Measurements from ENCODE around the gene PCSK5. TPM values are rescaled to one million over a fixed set of nuclear protein-coding genes. Genes with fewer than 3 reads are reported as not detected.

PCSK5 gene
- total and polyA plus RNA-seq, 10 donors = 0.28 to 8.1 (median 5.5) TPM

DNA sequence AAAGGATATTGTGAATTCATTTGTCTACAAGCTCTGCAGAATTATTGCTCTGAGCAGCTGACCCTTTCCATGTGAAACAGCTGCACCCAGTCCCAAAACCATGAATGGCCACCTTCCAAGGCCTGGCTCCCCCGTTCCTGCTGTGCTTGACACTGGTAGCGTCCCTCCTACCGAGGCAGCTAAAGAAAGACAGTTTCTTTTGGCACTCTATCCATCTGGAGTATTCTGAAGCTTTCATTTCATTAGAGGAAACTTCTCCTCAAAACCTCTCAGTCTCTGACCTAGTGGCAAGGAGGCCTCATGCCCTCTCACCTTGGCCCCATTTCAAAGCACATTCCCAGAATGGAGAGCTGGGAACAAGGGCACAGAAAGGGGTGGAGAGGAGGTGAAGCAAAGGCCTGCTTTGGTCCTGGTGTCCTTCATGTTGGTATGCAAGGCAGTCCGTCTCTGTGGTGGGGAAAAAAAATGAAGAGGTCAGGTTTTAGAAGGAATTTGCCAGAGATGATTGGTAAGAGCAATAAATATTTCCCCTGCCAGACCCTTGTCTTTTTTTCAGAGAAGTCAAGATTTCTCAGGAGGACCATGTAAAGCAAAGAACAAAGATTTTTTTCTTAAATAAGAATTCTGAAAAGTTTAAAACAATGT is 271.7 kb downstream of the PCSK5 start:
- H3K4me1 ChIP-seq = peaks cover 0 to 4% (median 0%) of the 10 kb centered on the region in 6 donors
- TF ChIP-seq POLR2A (IDR thresholded peaks at IDR 0.05) = no peak
- no peak for TF ChIP-seq POLR2AphosphoS5 (IDR thresholded peaks at IDR 0.05)
- TF ChIP-seq, protein P1, sequence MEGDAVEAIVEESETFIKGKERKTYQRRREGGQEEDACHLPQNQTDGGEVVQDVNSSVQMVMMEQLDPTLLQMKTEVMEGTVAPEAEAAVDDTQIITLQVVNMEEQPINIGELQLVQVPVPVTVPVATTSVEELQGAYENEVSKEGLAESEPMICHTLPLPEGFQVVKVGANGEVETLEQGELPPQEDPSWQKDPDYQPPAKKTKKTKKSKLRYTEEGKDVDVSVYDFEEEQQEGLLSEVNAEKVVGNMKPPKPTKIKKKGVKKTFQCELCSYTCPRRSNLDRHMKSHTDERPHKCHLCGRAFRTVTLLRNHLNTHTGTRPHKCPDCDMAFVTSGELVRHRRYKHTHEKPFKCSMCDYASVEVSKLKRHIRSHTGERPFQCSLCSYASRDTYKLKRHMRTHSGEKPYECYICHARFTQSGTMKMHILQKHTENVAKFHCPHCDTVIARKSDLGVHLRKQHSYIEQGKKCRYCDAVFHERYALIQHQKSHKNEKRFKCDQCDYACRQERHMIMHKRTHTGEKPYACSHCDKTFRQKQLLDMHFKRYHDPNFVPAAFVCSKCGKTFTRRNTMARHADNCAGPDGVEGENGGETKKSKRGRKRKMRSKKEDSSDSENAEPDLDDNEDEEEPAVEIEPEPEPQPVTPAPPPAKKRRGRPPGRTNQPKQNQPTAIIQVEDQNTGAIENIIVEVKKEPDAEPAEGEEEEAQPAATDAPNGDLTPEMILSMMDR (IDR thresholded peaks at IDR 0.05 in 8 of 11, conservative IDR thresholded peaks at IDR 0.05 in 3 of 11) = no peak

DNA sequence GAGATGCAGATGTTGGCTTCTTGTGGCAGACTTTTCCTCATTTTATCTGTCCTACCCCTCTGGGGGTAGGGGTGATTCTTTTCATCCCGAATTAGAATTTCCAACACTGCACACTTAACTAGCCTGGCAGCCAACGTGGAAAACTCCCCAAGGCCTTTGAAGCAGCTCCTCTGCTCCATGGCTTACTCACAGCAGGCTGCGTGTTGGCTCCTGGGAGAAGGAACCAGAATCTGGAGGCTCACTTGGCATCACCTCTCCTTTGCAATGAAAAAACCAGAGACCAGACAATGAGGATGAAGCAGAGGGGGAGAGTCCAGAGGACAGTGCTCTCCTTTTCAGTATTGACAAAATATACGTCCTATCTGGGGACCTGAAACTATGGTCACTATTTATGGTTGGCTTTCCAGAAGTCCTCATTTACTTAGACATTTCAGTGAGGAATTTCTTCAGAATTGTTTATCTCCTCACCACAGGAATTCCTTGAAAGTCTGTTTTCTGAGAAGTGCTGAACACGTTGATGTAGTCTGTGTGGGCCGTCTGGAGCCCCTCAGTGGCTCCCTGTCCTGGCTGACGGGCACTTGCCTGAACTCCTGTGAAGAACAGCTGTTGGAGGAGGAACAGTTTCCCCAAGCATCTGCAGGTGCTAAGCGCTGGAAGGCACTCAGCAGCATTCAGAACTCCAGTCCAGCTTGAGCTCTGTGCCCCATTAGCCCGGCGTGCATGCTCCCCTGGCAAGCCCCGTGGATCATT is 272.5 kb downstream of the PCSK5 start:
- intact Hi-C loops (cut with DNase I; ENCODE audit: low total_unique reads) = no loop called here
- H3K9me3 ChIP-seq = no peaks in the 10 kb centered on the region
- peaks cover 0 to 17% (median 0%) of the 10 kb centered on the region in 6 donors for H3K36me3 ChIP-seq
- 74 to 90% (median 80%) methylated on average over 11 of the region's 11 CpGs for WGBS, 5 donors
- no peak for TF ChIP-seq POLR2A (IDR thresholded peaks at IDR 0.05)
- TF ChIP-seq, protein P1 (IDR thresholded peaks at IDR 0.05 in 8 of 11, conservative IDR thresholded peaks at IDR 0.05 in 3 of 11) = no peak
- TF ChIP-seq POLR2AphosphoS5 (IDR thresholded peaks at IDR 0.05) = no peak
- peaks cover 0 to 4% (median 0%) of the 10 kb centered on the region in 6 donors for H3K4me1 ChIP-seq
- no peak for DNase-seq
- H3K27ac ChIP-seq = peak overlapping the region in 2 of 8 donors; percentile 6 to 28
- H3K27me3 ChIP-seq (replicated peaks in 1 of 7) = no peaks in the 10 kb centered on the region
- H3K4me3 ChIP-seq = no peak overlapping the region

More for the DNA sequence above, 271.7 kb downstream of the PCSK5 start:
- Histone ChIP-seq H3K27me3 (replicated peaks in 1 of 7) (no peaks in the 10 kb centered on the region), H3K36me3 (peaks cover 0 to 17% (median 0%) of the 10 kb centered on the region in 6 donors), H3K9me3 (no peaks in the 10 kb centered on the region), H3K4me3 (no peak overlapping the region), H3K27ac (peak overlapping the region in 4 of 8 donors; percentile 6 to 28 (median 10))
- WGBS, 5 donors = 69 to 82% (median 79%) methylated on average over 4 of the region's 4 CpGs
- DNase-seq = no peak
- intact Hi-C loops (cut with DNase I; ENCODE audit: low total_unique reads) = no loop called here

DNA sequence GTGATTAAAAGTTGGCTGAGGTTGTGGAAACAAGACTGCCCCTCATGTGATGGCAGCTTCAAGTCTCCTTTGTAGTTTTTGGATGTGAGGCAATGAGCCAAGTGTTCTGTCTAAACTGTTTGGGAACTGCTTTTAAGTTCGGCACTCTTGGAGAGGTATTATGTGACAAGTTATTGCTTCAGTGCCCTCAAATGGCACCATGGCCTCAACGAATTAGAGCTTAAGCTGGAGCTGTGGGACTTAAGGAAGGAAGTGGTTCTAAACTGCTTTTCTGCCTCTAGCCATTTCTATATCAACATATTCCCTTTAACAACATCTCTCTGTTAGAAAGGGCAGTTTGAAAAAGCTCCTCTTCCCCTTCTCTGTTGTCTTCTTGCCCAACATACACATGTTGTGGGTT is 276.1 kb downstream of the PCSK5 start:
- Histone ChIP-seq H3K4me3 (no peak overlapping the region), H3K4me1 (peaks cover 0 to 4% (median 0%) of the 10 kb centered on the region in 6 donors), H3K27me3 (replicated peaks in 1 of 7) (no peaks in the 10 kb centered on the region), H3K27ac (no peak overlapping the region), H3K9me3 (no peaks in the 10 kb centered on the region), H3K36me3 (peaks cover 0 to 17% (median 0%) of the 10 kb centered on the region in 6 donors)
- WGBS, 5 donors = 12 to 22% (median 18%) methylated on average over 2 of the region's 2 CpGs
- intact Hi-C loops (cut with DNase I; ENCODE audit: low total_unique reads) = no loop called here
- no peak for DNase-seq
- TF ChIP-seq, protein P1 (IDR thresholded peaks at IDR 0.05 in 8 of 11, conservative IDR thresholded peaks at IDR 0.05 in 3 of 11) = no peak
- TF ChIP-seq POLR2A (IDR thresholded peaks at IDR 0.05) (no peak), POLR2AphosphoS5 (IDR thresholded peaks at IDR 0.05) (no peak)

DNA sequence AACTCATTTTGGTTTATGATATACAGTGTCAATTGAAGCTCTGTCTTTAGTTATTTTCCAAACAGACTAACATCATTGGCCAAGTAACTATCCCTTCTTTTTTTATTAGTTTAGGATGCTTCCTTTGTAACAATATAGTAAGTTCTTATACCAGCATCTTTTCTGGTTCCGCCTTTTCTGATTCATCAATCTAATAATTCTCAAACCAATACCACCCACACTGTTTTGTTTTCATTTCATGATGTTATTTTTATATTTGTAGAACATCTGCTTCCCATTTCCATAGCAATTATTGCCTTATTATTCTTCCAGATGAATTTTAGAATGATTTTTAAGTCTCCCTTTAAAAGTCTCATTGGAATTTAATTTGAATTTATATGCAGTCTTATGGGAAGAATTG is 285.7 kb downstream of the PCSK5 start:
- intact Hi-C loops (cut with DNase I; ENCODE audit: low total_unique reads) = no loop called here
- H3K27me3 ChIP-seq (replicated peaks in 1 of 7) = no peaks in the 10 kb centered on the region
- peaks cover 0 to 3% (median 0%) of the 10 kb centered on the region in 6 donors for H3K36me3 ChIP-seq
- 85 to 100% (median 94%) methylated on average over 1 of the region's 1 CpG for WGBS, 5 donors
- H3K4me3 ChIP-seq = no peak overlapping the region
- H3K9me3 ChIP-seq = no peaks in the 10 kb centered on the region
- DNase-seq = no peak
- no peak overlapping the region for H3K27ac ChIP-seq
- TF ChIP-seq POLR2AphosphoS5 (IDR thresholded peaks at IDR 0.05) = no peak
- TF ChIP-seq POLR2A (IDR thresholded peaks at IDR 0.05) = no peak
- TF ChIP-seq, protein P1 (IDR thresholded peaks at IDR 0.05 in 8 of 11, conservative IDR thresholded peaks at IDR 0.05 in 3 of 11) = no peak
- no peaks in the 10 kb centered on the region for H3K4me1 ChIP-seq
